Measurements from ENCODE around the gene ZC3H18.
A peak's percentile ranks its signal among the peaks of the same experiment; 100 is the strongest.

The ZC3H18 gene

GRCh38 chr16:88645941-88646340 is 75.7 kb downstream of the ZC3H18 start:
- DNase-seq, result no peak

- DNase-seq, result no peak
Observed at GRCh38 chr16:88646345-88647034, 76.3 kb downstream of the ZC3H18 start.

GRCh38 chr16:88647178-88648070 is 77.2 kb downstream of the ZC3H18 start:
- no peak for DNase-seq

GRCh38 chr16:88649195-88649923 is 79.2 kb downstream of the ZC3H18 start:
- no peak for DNase-seq

- peak; percentile 25 for DNase-seq
Observed at GRCh38 chr16:88649924-88650748, 79.9 kb downstream of the ZC3H18 start.

GRCh38 chr16:88650749-88651275 is 80.6 kb downstream of the ZC3H18 start, which contains the start of gene CYBA:
Gene CYBA (minus strand): TSS chr16:88651053. CDS start chr16:88651013, 40 bp downstream.
- peak; percentile 78 for DNase-seq

- peak; percentile 63 for DNase-seq
Observed at GRCh38 chr16:88651276-88651988, 81.2 kb downstream of the ZC3H18 start.

- no peak for DNase-seq
Observed at GRCh38 chr16:88651989-88652761, 82.0 kb downstream of the ZC3H18 start.

GRCh38 chr16:88652762-88653063 is 82.5 kb downstream of the ZC3H18 start:
- no peak for DNase-seq

- no peak for DNase-seq
Observed at GRCh38 chr16:88653101-88653500, 82.9 kb downstream of the ZC3H18 start.

GRCh38 chr16:88653596-88654362 is 83.6 kb downstream of the ZC3H18 start:
- DNase-seq, result no peak

- no peak for DNase-seq
Observed at GRCh38 chr16:88654363-88655052, 84.3 kb downstream of the ZC3H18 start.

GRCh38 chr16:88655053-88655732 is 85.0 kb downstream of the ZC3H18 start:
- no peak for DNase-seq

GRCh38 chr16:88655733-88656281 is 85.6 kb downstream of the ZC3H18 start:
- no peak for DNase-seq

GRCh38 chr16:88656291-88656980 is 86.2 kb downstream of the ZC3H18 start:
- DNase-seq, result no peak

GRCh38 chr16:88657371-88657770 is 87.2 kb downstream of the ZC3H18 start:
- DNase-seq, result no peak

- no peak for DNase-seq
Observed at GRCh38 chr16:88658714-88659113, 88.5 kb downstream of the ZC3H18 start.

- DNase-seq, result no peak
Observed at GRCh38 chr16:88659160-88659559, 89.0 kb downstream of the ZC3H18 start.
